GM12878 (cell line): ENCODE measurements around the gene SLC26A11.

ENCODE experiments used
- CTCF ChIP-seq, 3 experiments: IDR thresholded peaks in 2 of 3; conservative IDR thresholded peaks in 1 of 3; 2 replicates each; pipeline ENCODE4 v1.5.1; 2011; ENCODE audit warnings: low read depth in 3 of 3, low read length in 3 of 3, mild to moderate bottlenecking in 3 of 3, control low read depth in 2 of 3, moderate library complexity in 2 of 3, inconsistent platforms in 1 of 3, mixed read lengths in 1 of 3; ENCODE audit not compliant: control insufficient read depth in 2 of 3, insufficient read depth in 1 of 3; ENCODE audit errors: extremely low read depth in 1 of 3
- MXI1 ChIP-seq: fragments of 150-350 bp; IDR thresholded peaks from 2 replicates; pipeline ENCODE4 v1.6.1; 2011; ENCODE audit warnings: low read depth, mild to moderate bottlenecking, inconsistent platforms, low read length, improper control_type of control experiment
- SREBF1 ChIP-seq: IDR thresholded peaks from 2 replicates; pipeline ENCODE4 v1.6.1; 2012; ENCODE audit warnings: mild to moderate bottlenecking, low read length
- ZNF384 ChIP-seq: IDR thresholded peaks from 2 replicates; pipeline ENCODE4 v1.6.1; 2012; ENCODE audit warnings: low read depth, mild to moderate bottlenecking, low read length, improper control_type of control experiment, borderline replicate concordance

GRCh38 chr17:80287038-80287437 is 66.8 kb downstream of the SLC26A11 start:
- TF ChIP-seq ZNF384, result no peak
- no peak for TF ChIP-seq SREBF1
- no peak for TF ChIP-seq CTCF (IDR thresholded peaks at IDR 0.05 in 2 of 3, conservative IDR thresholded peaks at IDR 0.05 in 1 of 3; ENCODE audit: control insufficient read depth in 2 of 3, extremely low read depth in 1 of 3, insufficient read depth in 1 of 3, low read depth in 3 of 3, low read length in 3 of 3)
- TF ChIP-seq MXI1, result no peak
